Measurements from ENCODE around the gene CD72.
"Not testable (repeated sequence)": the region's sequence is repeated elsewhere in the genome, so short reads cannot be mapped to it uniquely, and the experiment has no call there.

The CD72 gene

GRCh38 chr9:35583521-35583920 lies 34.7 kb downstream of the CD72 start:
- FAIRE-seq = not testable (repeated sequence)

- not testable (repeated sequence) for FAIRE-seq
Measured at GRCh38 chr9:35579659-35580227, 38.5 kb downstream of the CD72 start.

GRCh38 chr9:35579130-35579529 lies 39.1 kb downstream of the CD72 start:
- no peak for FAIRE-seq

- FAIRE-seq = no peak
Measured at GRCh38 chr9:35577486-35577885, 40.7 kb downstream of the CD72 start.

- no peak for FAIRE-seq
Measured at GRCh38 chr9:35575478-35575877, 42.7 kb downstream of the CD72 start.

GRCh38 chr9:35574578-35575122 lies 43.6 kb downstream of the CD72 start:
- no peak for FAIRE-seq

- FAIRE-seq = no peak
Measured at GRCh38 chr9:35570709-35571504, 47.3 kb downstream of the CD72 start.

GRCh38 chr9:35569206-35569605 lies 49.0 kb downstream of the CD72 start:
- FAIRE-seq = no peak

- FAIRE-seq = no peak
Measured at GRCh38 chr9:35568196-35568595, 50.0 kb downstream of the CD72 start.

- FAIRE-seq = no peak
Measured at GRCh38 chr9:35566417-35566816, 51.8 kb downstream of the CD72 start.

GRCh38 chr9:35564658-35565061 lies 53.6 kb downstream of the CD72 start:
- no peak for FAIRE-seq

GRCh38 chr9:35563791-35564197 lies 54.4 kb downstream of the CD72 start:
- no peak for FAIRE-seq

GRCh38 chr9:35562895-35563780 lies 55.1 kb downstream of the CD72 start:
- no peak for FAIRE-seq

GRCh38 chr9:35561468-35562261 lies 56.5 kb downstream of the CD72 start:
- no peak for FAIRE-seq

GRCh38 chr9:35560625-35561337 lies 57.4 kb downstream of the CD72 start:
- FAIRE-seq = no peak

Data from A204.1 (cell line).